ENCODE measurements around the gene ANXA4. TPM values are rescaled to one million over a fixed set of nuclear protein-coding genes. Genes with fewer than 3 reads are reported as not detected.

The ANXA4 gene
- polyA plus RNA-seq, 4 donors: 255 to 291 (median 256) TPM

GRCh38 chr2:69836316-69836715 is 94.4 kb downstream of the ANXA4 start:
- DNase-seq (ENCODE audit: low read depth in 4 of 4, low spot score in 3 of 4): no peak

- DNase-seq (ENCODE audit: low read depth in 4 of 4, low spot score in 3 of 4): no peak
Measured at GRCh38 chr2:69837533-69837932, 95.6 kb downstream of the ANXA4 start.

- DNase-seq (ENCODE audit: low read depth in 4 of 4, low spot score in 3 of 4): no peak
Measured at GRCh38 chr2:69843993-69844392, 102.1 kb downstream of the ANXA4 start.

- DNase-seq (ENCODE audit: low read depth in 4 of 4, low spot score in 3 of 4): no peak
Measured at GRCh38 chr2:69844560-69844959, 102.6 kb downstream of the ANXA4 start.

- no peak for DNase-seq (ENCODE audit: low read depth in 4 of 4, low spot score in 3 of 4)
Measured at GRCh38 chr2:69846182-69847067, 104.5 kb downstream of the ANXA4 start.

GRCh38 chr2:69847068-69847828 is 105.3 kb downstream of the ANXA4 start:
- DNase-seq (ENCODE audit: low read depth in 4 of 4, low spot score in 3 of 4): no peak

GRCh38 chr2:69848186-69848790 is 106.4 kb downstream of the ANXA4 start:
- no peak for DNase-seq (ENCODE audit: low read depth in 4 of 4, low spot score in 3 of 4)

GRCh38 chr2:69858261-69858660 is 116.3 kb downstream of the ANXA4 start:
- no peak for DNase-seq (ENCODE audit: low read depth in 4 of 4, low spot score in 3 of 4)

GRCh38 chr2:69863298-69863697 is 121.4 kb downstream of the ANXA4 start:
- DNase-seq (ENCODE audit: low read depth in 4 of 4, low spot score in 3 of 4): no peak

Other genes with a start within 250 kb of the ANXA4 start
- 10 to 100 TPM; 16.1 to 23.9 (median 19.0) TPM for gene AAK1, start 98.4 kb upstream of the ANXA4 start, polyA plus RNA-seq (ENCODE audit: insufficient read length in 4 of 4)
- 10 to 100 TPM; 32.1 to 37.4 (median 35.9) TPM for gene GMCL1, start 87.5 kb downstream of the ANXA4 start, polyA plus RNA-seq (ENCODE audit: insufficient read length in 4 of 4)
- gene SNRNP27, start 151.8 kb downstream of the ANXA4 start, polyA plus RNA-seq (ENCODE audit: insufficient read length in 4 of 4): 10 to 100 TPM; 70.7 to 84.7 (median 78.4) TPM
- gene MXD1, start 173.0 kb downstream of the ANXA4 start, polyA plus RNA-seq (ENCODE audit: insufficient read length in 4 of 4): 10 to 100 TPM; 10.5 to 15.1 (median 12.2) TPM
- 1 to 10 TPM; 3.8 to 5.1 (median 4.3) TPM for gene ASPRV1, start 219.5 kb downstream of the ANXA4 start, polyA plus RNA-seq (ENCODE audit: insufficient read length in 4 of 4)